ENCODE results near the gene TOMM22. TPM values are rescaled to one million over a fixed set of nuclear protein-coding genes. Genes with fewer than 3 reads are reported as not detected.

Gene TOMM22
- total RNA-seq, 2 experiments from 2014 or later, result 193 to 211 TPM

DNA sequence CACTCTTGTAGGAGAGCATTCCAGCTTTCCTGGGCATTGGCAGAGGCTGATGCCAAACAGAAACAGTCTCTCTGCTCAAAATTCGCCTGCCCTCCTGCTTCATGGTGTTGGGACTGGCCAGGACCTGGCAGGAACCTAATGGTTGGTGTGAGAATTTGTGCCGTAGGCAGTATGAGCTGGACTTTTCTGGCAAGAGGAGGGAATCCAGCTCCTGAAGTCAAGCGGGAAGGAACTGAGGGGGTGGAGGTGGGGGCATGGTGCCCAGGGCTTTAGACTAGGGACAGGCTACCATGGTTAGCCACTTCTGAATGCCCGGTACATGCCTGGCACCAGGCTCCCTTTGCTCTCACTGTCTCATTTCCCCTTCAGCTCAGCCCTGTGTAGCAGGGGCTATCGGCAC lies 6.9 kb upstream of the TOMM22 start:
- no peaks in the 10 kb centered on the region for H3K27me3 Mint-ChIP-seq
- no peaks in the 10 kb centered on the region for H3K9me3 Mint-ChIP-seq
- no peak for DNase-seq
- peaks cover 14% of the 10 kb centered on the region for H3K36me3 Mint-ChIP-seq
- H3K4me1 Mint-ChIP-seq, result no peaks in the 10 kb centered on the region
- no peak overlapping the region for H3K4me3 Mint-ChIP-seq
- no peak overlapping the region for H3K27ac Mint-ChIP-seq

DNA sequence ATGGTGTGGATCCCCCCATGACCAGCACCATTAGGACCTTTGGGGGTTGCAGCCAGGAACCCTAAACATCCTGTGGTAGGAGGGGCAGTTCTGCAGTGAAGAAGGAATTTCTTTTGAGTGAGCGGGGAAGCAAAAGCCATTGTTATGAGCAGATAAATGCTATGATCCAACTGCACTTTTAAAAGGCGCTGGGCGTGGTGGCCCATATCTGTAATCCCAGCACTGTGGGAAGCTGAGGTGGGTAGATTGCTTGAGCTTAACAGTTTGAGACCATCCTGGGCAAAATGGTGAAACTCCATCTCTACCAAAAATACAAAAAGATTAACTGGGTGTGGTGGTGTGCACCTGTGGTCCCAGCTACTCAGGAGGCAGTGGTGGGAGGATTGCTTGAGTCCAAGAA lies 5.9 kb upstream of the TOMM22 start:
- H3K27me3 Mint-ChIP-seq, result no peaks in the 10 kb centered on the region
- DNase-seq, result no peak
- no peaks in the 10 kb centered on the region for H3K9me3 Mint-ChIP-seq
- no peak overlapping the region for H3K27ac Mint-ChIP-seq
- H3K4me3 Mint-ChIP-seq, result no peak overlapping the region
- peaks cover 3% of the 10 kb centered on the region for H3K4me1 Mint-ChIP-seq
- H3K36me3 Mint-ChIP-seq, result peaks cover 13% of the 10 kb centered on the region

DNA sequence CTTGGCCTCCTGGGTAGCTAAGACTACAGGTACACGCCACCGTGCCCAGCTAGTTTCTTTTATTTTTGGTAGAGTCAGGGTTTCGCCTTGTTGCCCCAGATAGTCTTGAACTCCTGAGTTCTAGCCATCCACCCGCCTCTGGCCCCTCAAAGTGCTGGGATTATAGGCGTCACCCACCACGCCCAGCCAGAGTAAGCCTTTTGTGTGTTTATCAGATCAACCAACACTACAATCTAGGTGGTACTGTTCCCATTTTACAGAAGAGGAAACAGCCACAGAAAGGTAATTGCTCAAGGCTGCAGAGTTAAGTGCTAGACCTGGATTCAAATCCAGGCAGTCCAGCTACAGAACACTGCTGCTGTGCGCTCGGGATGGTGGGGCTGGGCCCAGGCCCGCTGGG lies 3.1 kb downstream of the TOMM22 start:
- peaks cover 41% of the 10 kb centered on the region for H3K36me3 Mint-ChIP-seq
- no peaks in the 10 kb centered on the region for H3K27me3 Mint-ChIP-seq
- H3K4me3 Mint-ChIP-seq, result no peak overlapping the region
- no peak for DNase-seq
- peaks cover 20% of the 10 kb centered on the region for H3K4me1 Mint-ChIP-seq
- peak overlapping the region; percentile 65 for H3K27ac Mint-ChIP-seq
- H3K9me3 Mint-ChIP-seq, result no peaks in the 10 kb centered on the region

DNA sequence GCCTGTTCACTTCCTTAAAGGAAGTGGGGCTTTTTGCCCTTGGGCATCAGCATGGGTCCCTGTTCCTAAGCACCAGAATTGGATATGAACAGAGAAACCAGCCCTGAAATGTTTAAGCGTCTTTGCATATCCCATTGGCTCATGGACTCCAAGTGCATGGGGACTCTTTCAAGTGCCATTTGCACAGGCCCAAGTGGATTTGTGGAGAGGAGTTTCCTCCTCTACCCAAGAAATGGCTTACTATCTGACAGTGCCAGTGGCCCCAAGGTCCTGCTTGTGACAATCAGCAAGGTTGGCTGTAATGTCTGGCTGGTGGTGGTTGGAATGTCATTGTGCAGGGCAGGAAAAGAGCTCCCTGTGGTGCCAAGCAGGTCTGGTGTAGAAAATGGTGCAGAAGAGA lies 4.0 kb downstream of the TOMM22 start:
- Mint-ChIP-seq H3K9me3 (no peaks in the 10 kb centered on the region), H3K4me3 (no peak overlapping the region)

DNA sequence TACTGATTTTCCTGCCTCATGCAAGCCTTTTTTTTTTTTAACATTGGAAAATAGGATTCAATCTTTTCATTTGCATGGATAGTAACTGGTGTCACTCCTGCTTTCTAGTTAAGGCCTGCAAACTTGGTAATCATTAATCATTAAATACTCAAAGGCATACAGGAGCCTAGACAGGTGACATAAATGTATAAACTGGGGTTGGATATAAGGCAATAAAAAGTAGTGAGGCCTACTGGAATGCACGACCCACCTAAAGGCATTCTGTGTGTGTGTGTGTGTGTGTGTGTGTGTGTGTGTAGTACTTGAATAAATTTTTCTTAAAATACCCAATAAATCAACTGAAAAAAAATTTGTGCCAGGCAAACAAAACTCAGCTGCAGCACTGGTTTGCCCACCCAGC lies 7.9 kb downstream of the TOMM22 start:
- peaks cover 14% of the 10 kb centered on the region for H3K4me1 Mint-ChIP-seq
- H3K27ac Mint-ChIP-seq, result no peak overlapping the region
- H3K36me3 Mint-ChIP-seq, result peaks cover 28% of the 10 kb centered on the region

More for the DNA sequence above, 4.0 kb downstream of the TOMM22 start:
- no peaks in the 10 kb centered on the region for H3K27me3 Mint-ChIP-seq
- no peak for DNase-seq
- peaks cover 42% of the 10 kb centered on the region for H3K36me3 Mint-ChIP-seq
- peak overlapping the region; percentile 6 for H3K27ac Mint-ChIP-seq
- peaks cover 18% of the 10 kb centered on the region for H3K4me1 Mint-ChIP-seq

DNA sequence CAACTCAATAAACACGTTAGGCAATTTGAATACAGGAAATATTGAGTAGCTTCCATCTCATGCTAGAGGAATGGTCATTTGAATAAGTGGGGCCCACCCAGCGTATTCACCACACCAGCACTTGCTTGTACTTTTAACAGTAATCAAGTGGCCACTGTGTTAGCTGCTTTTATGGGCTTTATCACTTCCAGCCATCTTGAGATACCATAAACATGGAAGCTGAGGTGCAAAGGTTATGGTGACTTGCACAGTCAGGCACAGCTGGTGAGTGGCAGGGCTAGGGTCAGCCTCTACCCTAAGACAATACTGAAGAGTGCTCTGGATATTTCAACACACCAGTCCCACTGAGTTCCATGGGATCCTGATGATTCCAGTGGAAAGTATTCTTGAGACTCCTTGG lies 12.3 kb downstream of the TOMM22 start:
- H3K4me3 Mint-ChIP-seq, result no peak overlapping the region
- peak overlapping the region; percentile 34 for H3K27ac Mint-ChIP-seq
- H3K36me3 Mint-ChIP-seq, result peaks cover 49% of the 10 kb centered on the region
- no peak for DNase-seq
- H3K27me3 Mint-ChIP-seq, result no peaks in the 10 kb centered on the region
- peaks cover 47% of the 10 kb centered on the region for H3K4me1 Mint-ChIP-seq
- H3K9me3 Mint-ChIP-seq, result no peaks in the 10 kb centered on the region

More for the DNA sequence above, 7.9 kb downstream of the TOMM22 start:
- no peaks in the 10 kb centered on the region for H3K27me3 Mint-ChIP-seq
- no peak overlapping the region for H3K4me3 Mint-ChIP-seq
- no peak for DNase-seq
- no peaks in the 10 kb centered on the region for H3K9me3 Mint-ChIP-seq

DNA sequence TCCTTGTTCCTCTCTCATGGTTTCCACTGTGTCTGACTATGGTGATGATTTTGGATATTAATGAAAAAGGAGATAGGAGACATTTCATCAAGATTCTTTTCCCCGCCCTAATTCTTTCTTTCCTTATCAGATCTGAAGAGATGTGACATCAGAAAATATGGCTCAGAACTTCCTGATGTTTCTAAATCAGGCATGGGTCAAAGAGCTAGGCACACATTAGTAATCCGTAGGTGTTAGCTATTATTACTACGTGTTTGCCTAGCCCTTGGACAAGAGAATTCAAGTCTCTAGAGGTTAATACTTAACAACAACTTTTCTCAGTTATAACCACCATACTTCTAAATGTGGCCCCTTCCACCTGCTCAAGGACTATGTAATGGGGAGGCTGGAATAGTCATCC lies 13.2 kb downstream of the TOMM22 start:
- Mint-ChIP-seq H3K36me3 (peaks cover 57% of the 10 kb centered on the region), H3K27me3 (no peaks in the 10 kb centered on the region), H3K27ac (peak overlapping the region; percentile 39), H3K4me3 (peak overlapping the region; percentile 16), H3K9me3 (no peaks in the 10 kb centered on the region), H3K4me1 (peaks cover 53% of the 10 kb centered on the region)
- DNase-seq, result no peak

DNA sequence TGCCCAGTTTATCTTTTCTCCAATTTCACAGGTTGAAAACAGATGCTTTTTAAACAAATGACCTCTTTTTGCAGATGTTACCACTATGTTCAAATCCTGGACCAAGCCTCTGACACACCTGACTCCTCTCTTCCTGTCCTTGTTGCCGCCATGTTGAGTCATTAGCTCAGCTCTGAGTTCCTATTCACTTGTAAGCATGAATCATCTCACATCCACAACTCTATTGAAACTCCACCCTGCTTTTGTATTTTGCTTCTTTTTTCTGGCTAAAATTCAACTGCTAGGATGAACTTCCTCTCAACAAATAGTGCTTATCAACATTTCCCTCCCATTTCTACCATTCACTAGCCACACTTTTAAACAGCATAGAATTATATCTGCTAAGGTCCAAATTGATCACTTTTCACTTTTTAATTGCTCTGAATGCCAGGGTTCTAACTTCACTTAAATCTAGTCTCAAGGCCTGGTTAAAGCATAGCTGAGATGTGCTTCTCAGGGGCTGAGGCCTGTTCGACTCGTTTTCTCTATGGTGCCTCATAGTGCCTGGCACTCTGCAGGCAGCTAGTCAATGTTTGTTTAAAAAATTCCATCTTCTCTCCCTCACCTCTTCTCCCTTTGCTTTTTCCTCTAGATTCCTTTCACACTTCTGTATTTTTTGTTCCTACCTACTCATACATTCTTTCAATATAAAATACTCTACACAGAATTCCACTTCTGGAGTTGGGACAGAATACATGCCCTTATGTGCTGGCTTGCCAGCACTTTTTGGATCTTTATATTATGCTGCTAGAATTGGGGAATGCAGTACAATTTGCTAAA lies 15.1 kb downstream of the TOMM22 start:
- Mint-ChIP-seq H3K9me3 (no peaks in the 10 kb centered on the region), H3K27ac (peak overlapping the region; percentile 83), H3K36me3 (peaks cover 58% of the 10 kb centered on the region), H3K27me3 (no peaks in the 10 kb centered on the region), H3K4me3 (peak overlapping the region; percentile 89), H3K4me1 (peaks cover 60% of the 10 kb centered on the region)
- peak; percentile 34 for DNase-seq

DNA sequence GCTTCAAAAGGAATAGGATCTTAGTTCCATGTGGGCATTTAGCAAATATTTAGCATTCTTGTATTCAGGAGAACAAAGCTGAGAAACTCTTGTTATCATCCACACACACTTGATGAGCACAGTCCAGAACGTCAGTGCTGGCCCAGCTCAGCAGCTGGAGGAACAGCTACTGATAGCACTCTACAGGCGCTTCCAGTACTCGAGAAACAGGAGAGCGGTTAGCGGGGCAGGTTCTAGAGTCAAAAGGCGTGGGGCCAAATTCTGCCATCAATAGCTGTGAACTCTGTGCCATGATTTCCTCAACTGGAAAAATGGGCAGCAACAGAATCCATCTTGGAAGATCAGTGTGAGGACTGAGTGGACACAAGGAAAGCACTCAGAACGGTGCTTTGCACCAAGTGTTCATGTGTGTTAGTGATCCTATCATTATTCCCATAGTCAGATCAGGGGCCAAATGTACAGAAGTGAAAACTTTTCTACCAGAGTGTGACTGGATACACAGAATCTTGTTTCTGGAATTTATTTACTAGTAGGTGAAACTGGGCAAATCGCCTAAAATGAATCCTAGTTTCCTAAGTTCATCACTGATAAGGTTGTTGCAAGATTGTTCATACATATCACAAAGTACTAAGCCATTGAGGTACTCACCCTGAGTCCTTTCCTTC lies 15.8 kb downstream of the TOMM22 start:
- no peaks in the 10 kb centered on the region for H3K9me3 Mint-ChIP-seq
- peaks cover 58% of the 10 kb centered on the region for H3K36me3 Mint-ChIP-seq
- peaks cover 61% of the 10 kb centered on the region for H3K4me1 Mint-ChIP-seq
- no peaks in the 10 kb centered on the region for H3K27me3 Mint-ChIP-seq
- no peak for DNase-seq
- H3K27ac Mint-ChIP-seq, result peak overlapping the region; percentile 83
- peak overlapping the region; percentile 89 for H3K4me3 Mint-ChIP-seq

DNA sequence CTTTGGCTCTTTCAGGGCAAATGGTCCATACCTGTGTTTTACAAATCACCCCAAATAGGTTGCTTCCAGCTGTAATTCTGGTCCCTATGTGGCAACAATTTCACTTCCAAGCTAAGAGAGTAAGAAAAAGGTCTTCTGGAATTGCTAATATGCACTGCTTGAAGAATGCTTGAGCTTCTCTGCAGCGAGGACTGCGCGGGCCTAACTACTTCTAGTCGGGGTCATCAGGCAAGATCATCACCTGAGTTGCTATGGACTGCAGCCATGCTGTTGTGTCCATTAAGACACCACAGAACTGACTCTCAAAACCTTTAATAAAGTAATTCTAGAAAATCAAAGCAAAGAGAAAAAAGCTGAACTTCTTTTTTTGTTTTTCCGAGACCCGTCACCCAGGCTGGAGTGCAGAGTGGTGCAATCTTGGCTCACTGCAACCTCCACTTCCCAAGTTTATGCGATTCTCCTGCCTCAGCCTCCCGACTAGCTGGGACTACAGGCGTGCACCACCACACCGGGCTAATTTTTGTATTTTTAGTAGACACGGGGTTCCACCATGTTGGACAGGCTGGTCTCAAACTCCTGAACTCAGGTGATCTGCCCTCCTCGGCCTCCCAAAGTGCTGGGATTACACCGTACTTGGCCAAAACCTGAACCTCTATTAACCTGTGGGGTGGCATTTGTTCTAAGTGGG lies 16.8 kb downstream of the TOMM22 start:
- H3K36me3 Mint-ChIP-seq, result peaks cover 52% of the 10 kb centered on the region
- H3K27me3 Mint-ChIP-seq, result no peaks in the 10 kb centered on the region
- H3K9me3 Mint-ChIP-seq, result no peaks in the 10 kb centered on the region
- peak overlapping the region; percentile 89 for H3K4me3 Mint-ChIP-seq
- H3K27ac Mint-ChIP-seq, result peak overlapping the region; percentile 72
- DNase-seq, result no peak
- H3K4me1 Mint-ChIP-seq, result peaks cover 56% of the 10 kb centered on the region

DNA sequence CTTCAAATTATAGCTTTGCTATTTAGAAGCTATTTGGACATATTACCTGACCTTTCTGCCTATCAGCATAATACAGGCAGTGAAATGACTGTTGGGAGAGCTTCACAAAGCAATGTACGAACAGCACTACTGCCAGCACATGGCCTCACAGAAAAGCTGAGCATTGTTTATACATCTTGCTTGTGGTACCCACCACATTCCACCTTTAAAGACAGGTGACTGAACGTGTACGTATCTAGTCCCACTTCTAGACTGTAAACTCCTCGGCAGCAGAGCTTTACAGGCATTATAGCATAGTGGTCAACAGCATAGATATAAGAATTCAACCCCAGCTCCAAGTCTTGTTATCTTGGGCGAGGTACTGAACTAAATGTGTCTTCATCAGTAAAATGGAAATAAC lies 17.4 kb downstream of the TOMM22 start:
- no peaks in the 10 kb centered on the region for H3K27me3 Mint-ChIP-seq
- peak overlapping the region; percentile 89 for H3K4me3 Mint-ChIP-seq
- peak overlapping the region; percentile 91 for H3K27ac Mint-ChIP-seq
- H3K36me3 Mint-ChIP-seq, result peaks cover 50% of the 10 kb centered on the region
- no peaks in the 10 kb centered on the region for H3K9me3 Mint-ChIP-seq
- H3K4me1 Mint-ChIP-seq, result peaks cover 51% of the 10 kb centered on the region
- DNase-seq, result no peak

DNA sequence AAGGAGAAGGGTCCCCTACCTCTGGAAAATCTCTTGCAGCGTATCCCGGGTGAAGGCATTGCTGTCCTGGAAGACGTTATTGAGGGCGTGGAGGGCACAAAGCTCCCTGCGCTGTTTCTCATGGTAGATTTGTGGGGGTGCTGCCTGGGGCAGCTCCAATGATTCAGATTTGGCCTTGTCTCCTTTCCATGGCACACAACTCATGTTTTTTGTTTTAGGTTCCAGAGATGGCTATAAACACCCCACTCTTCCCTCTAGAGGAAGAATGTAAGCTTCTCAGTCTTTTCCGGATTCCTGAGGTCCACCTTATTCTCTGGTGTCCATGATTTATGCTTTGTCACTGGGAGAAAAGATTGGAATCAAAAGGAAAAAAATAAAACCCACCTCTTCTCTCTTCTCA lies 18.0 kb downstream of the TOMM22 start:
- H3K4me3 Mint-ChIP-seq, result peak overlapping the region; percentile 89
- no peaks in the 10 kb centered on the region for H3K9me3 Mint-ChIP-seq
- H3K27me3 Mint-ChIP-seq, result no peaks in the 10 kb centered on the region
- H3K4me1 Mint-ChIP-seq, result peaks cover 52% of the 10 kb centered on the region
- peak overlapping the region; percentile 91 for H3K27ac Mint-ChIP-seq
- no peak for DNase-seq
- peaks cover 43% of the 10 kb centered on the region for H3K36me3 Mint-ChIP-seq

DNA sequence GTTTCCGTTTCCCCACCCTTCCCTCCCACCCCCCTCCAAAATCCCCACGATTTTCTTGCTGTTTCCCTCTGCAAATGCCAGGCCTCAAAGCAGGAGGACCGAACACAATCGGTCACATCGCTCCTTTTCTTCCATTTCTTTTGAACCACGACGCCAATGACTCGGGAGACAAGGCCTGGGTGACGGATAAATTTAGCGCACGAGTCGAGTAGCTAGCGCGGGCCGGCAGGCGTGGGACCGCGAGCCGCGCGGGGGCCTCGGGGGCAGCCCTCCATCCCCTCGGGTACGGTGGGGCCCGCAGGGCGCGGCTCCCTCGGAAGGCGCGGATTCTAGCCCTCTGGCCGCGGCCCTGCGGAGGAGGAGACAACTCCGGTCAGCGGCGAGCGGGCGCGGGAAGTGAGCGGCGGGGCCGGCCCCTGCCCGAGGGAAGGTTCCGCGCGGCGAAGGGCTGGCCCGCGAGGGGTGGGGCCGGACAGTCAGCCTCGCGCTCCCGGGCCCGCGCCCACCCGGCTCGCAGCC lies 18.6 kb downstream of the TOMM22 start:
- H3K27me3 Mint-ChIP-seq, result no peaks in the 10 kb centered on the region
- H3K9me3 Mint-ChIP-seq, result no peaks in the 10 kb centered on the region
- peaks cover 38% of the 10 kb centered on the region for H3K36me3 Mint-ChIP-seq
- peaks cover 51% of the 10 kb centered on the region for H3K4me1 Mint-ChIP-seq
- DNase-seq, result no peak
- peak overlapping the region; percentile 93 for H3K4me3 Mint-ChIP-seq
- peak overlapping the region; percentile 91 for H3K27ac Mint-ChIP-seq

DNA sequence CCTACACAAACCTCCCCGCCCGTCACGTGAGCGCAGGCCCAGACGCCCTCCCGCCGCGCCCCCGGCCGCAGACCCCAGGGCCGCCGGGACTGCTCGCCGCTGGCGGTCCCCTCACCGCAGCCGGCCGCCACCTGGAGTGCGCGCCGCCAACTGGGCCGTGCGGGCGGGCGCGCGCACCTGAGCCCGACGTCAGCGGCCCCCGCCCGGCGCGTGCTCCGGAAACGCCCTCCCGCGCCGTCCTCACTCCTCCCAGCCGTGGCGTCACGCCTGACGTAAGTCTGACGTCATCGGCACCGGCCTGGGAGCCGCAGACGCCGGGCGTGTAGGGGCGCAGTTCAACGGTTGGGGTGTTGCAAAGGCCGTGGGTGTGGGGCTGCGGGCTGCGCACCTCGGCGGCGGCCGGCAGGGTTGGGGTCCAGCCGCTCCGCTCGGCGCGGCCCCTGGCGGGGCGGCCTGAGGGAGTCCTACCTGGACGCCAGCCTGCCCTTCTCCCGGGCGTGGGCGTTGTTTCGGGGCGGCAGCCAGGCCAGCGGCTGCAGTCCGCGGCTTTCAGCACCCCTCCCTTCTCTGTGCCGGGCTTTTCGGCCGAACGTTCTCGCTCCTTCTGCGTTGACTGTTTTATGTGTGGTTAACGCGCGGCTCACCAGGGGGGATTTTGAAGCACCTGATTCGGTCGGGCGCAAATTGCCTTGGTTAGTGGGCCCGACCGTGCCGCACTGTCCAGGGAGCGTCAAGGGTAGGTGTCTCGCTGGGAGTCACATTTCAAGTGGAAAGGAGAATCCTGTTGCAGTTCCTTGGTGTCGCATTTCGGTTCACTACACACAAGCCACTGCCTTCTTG lies 19.3 kb downstream of the TOMM22 start, which contains the start of gene JOSD1:
Gene JOSD1, minus strand, starts transcription at position 155 of the 840 bp plus-strand sequence. CDS start 956 bp downstream, outside the sequence.
- peak within 1 kb of the TSS; percentile 93 for H3K4me3 Mint-ChIP-seq
- H3K9me3 Mint-ChIP-seq, result no peaks in the 10 kb centered on the region
- peaks cover 51% of the 10 kb centered on the region for H3K4me1 Mint-ChIP-seq
- peak; percentile 99 for DNase-seq
- no peaks in the 10 kb centered on the region for H3K27me3 Mint-ChIP-seq
- peaks cover 38% of the 10 kb centered on the region for H3K36me3 Mint-ChIP-seq
- H3K27ac Mint-ChIP-seq, result peak within 1 kb of the TSS; percentile 98

Data from activated naive CD8-positive, alpha-beta T cell treated with anti-CD3 and anti-CD28 coated beads for 36 hours (primary cell).